Astrocyte of the spinal cord (primary cell): ENCODE measurements around the gene PJVK.

Experiments
- DNase-seq: peaks from one replicate; pipeline ENCODE4 v3.0.0; 2011; ENCODE audit warnings: low read depth, low spot score
- H3K4me3 ChIP-seq: 2 replicates; pipeline ENCODE4 v1.5.1; 2011; ENCODE audit warnings: low read depth, mild to moderate bottlenecking, low read length, moderate library complexity
- CTCF ChIP-seq: IDR thresholded peaks from 2 replicates; pipeline ENCODE4 v1.5.1; 2012; ENCODE audit warnings: low read depth, mild to moderate bottlenecking, low read length, inconsistent platforms
- in situ Hi-C: cut with HindIII; loops from 2 replicates; pipeline ENCODE4 v1.10.0; 2017; ENCODE audit warnings: low sequenced_read_pairs

PJVK gene

GRCh38 chr2:178473931-178474330, 22.8 kb downstream of the PJVK start:
- no peak for TF ChIP-seq CTCF
- in situ Hi-C loops = no loop called here
- no peak for DNase-seq
- H3K4me3 ChIP-seq = no peak overlapping the region

DNA sequence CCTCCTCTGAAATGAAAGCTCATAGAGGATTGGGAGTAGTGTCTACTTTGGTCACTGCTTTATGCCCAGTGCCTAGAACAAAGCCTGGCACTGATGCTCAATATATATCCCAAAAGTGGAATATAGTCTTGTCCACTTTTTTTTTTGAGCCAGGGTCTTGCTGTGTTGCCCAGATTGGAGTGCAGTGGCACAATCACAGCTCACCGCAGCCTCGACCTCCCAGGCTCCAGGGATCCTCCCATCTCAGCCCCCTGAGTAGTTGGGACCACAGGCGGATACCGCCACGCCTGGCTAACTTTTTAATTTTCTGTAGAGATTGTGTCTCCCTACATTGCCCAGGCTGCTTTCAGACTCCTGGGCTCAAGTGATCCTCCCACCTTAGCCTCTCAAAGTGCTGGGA, 23.4 kb downstream of the PJVK start:
- no peak for DNase-seq
- in situ Hi-C loops = no loop called here
- no peak overlapping the region for H3K4me3 ChIP-seq
- no peak for TF ChIP-seq CTCF

DNA sequence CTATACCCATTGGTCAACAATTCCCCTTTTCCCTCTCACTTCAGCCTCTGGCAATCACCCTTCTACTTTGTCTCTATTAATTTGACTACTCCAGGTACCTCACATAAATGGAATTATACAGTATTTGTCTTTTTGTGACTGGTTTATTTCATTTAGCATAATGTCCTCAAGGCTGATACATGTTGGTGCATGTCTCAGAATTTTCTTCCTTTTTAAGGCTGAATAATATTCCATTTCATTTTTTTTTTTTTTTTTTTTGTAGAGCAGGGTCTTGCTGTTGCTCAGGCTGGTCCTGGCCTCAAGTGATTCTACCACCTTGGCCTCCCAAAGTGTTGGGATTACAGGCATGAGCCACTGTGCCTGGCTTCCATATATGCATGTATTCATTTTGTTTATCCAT, 25.3 kb downstream of the PJVK start:
- DNase-seq = no peak
- in situ Hi-C loops = no loop called here
- H3K4me3 ChIP-seq = no peak overlapping the region
- TF ChIP-seq CTCF = no peak

DNA sequence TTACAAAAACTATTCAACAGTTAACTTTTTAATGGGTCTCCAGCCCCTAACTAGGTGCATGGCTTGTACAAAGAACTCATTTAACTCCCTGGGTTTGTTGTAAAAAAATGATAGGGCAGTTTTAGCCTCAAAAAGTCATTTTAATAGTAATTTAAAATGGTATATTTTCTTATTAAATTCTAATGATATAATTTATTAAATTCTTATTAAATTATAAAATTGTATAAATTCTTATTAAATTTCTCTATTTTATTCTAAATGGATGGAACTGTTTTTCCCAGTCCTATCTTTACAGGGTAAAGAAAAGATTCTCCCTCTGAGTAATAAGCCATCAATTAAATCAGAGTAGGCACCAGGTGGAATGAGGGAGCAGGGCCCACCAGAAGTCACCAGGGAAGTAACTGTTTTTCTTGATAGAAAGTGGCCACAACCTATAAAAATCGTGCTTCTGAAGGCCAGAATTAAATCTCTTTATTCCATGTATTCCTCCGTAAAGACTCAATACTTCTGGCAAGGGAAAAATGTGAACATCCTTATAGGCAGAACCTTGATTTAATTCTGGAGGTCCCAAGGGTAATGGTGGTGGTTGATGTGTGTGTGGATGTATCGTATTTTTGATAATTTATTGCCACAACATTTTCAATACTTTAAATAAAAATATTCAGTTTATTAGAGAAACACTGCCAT, 26.4 kb downstream of the PJVK start:
- in situ Hi-C loops = no loop called here

DNA sequence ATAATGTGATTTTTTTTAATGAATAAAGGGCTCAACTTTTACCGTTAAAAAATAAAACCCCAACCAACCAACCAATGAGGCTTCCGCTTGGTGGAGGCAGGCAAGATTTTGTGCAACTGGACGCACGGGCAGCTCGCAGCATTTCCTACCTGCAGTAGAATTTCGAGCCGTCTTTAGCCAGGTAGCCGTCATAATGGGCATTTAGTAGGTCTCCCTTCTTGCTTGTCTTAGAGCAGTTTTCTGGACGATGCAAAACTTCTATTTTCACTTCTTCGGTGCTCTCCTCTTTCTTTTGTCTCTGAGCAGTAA, 26.9 kb downstream of the PJVK start:
- no peak for TF ChIP-seq CTCF
- H3K4me3 ChIP-seq = peak overlapping the region; percentile 74
- in situ Hi-C loops = no loop called here
- DNase-seq = no peak

More for the DNA sequence above, 26.4 kb downstream of the PJVK start:
- DNase-seq = peak; percentile 31
- no peak for TF ChIP-seq CTCF
- H3K4me3 ChIP-seq = peak overlapping the region; percentile 74

GRCh38 chr2:178478439-178479274, 27.5 kb downstream of the PJVK start, which contains the start of gene FKBP7:
TSS of gene FKBP7 (minus strand) at chr2:178478600. CDS start at chr2:178478499, 101 bp downstream.
- H3K4me3 ChIP-seq = peak within 1 kb of the TSS; percentile 74
- peak; percentile 71 for TF ChIP-seq CTCF
- DNase-seq = peak; percentile 84
- in situ Hi-C loops = no loop called here
